OCI-LY7 (cell line): Measurements from ENCODE around the gene LHFPL2. TPM values are rescaled to one million over a fixed set of nuclear protein-coding genes. Genes with fewer than 3 reads are reported as not detected.

Experiments
- BruUV-seq: library from RNA; stranded (reverse); fragments of 400-500 nt; replicated peaks from 2 replicates; lab custom pipeline; 2021; lab: Mats Ljungman, UMichigan
- CTCF ChIA-PET: fragments of 300-600 bp; sonication (Branson Sonifier 250); formaldehyde crosslinking; loops from one replicate; lab custom pipeline; 2022; ENCODE audit warnings: antibody characterized with exemption; ENCODE audit not compliant: unreplicated experiment; lab: Charles Lee
- POLR2A ChIA-PET: fragments of 300-600 bp; sonication (Branson Sonifier 250); formaldehyde crosslinking; loops from one replicate; lab custom pipeline; 2022; ENCODE audit warnings: antibody characterized with exemption; lab: Charles Lee
- DNase-seq: peaks from one replicate; pipeline ENCODE4 v3.0.0-alpha.2; 2015; ENCODE audit warnings: low spot score
- H2AFZ ChIP-seq: fragments of 200-600 bp; sonication (generic), shearing (Covaris generic); 2 replicates; pipeline ENCODE4 v1.6.1; 2014; ENCODE audit warnings: mild to moderate bottlenecking, antibody characterized with exemption, low read length, moderate library complexity
- H3K27ac ChIP-seq: fragments of 200-600 bp; sonication (generic); 2 replicates; pipeline ENCODE4 v1.5.1; 2014; ENCODE audit warnings: mixed run types, low read depth, mild to moderate bottlenecking, moderate library complexity, low read length, inconsistent platforms; ENCODE audit not compliant: poor library complexity, severe bottlenecking
- H3K36me3 ChIP-seq: fragments of 200-600 bp; sonication (generic); 2 replicates; pipeline ENCODE4 v1.6.1; 2014; ENCODE audit warnings: mild to moderate bottlenecking, antibody characterized with exemption, low read length, moderate library complexity, mixed read lengths; ENCODE audit not compliant: insufficient read depth
- H3K4me1 ChIP-seq: fragments of 200-600 bp; sonication (generic); 2 replicates; pipeline ENCODE4 v1.5.1; 2014; ENCODE audit warnings: mild to moderate bottlenecking, low read length; ENCODE audit not compliant: insufficient read depth, poor library complexity, severe bottlenecking
- H3K4me2 ChIP-seq: fragments of 200-600 bp; sonication (generic); 2 replicates; pipeline ENCODE4 v1.6.1; 2014; ENCODE audit warnings: mild to moderate bottlenecking, low read length
- H3K4me3 ChIP-seq: fragments of 200-600 bp; sonication (generic); 2 replicates; pipeline ENCODE4 v1.5.1; 2014; ENCODE audit warnings: mild to moderate bottlenecking, low read depth, low read length; ENCODE audit not compliant: poor library complexity, severe bottlenecking
- H3K79me2 ChIP-seq: fragments of 200-600 bp; sonication (generic); 2 replicates; pipeline ENCODE4 v1.6.1; 2016; ENCODE audit warnings: low read depth, mild to moderate bottlenecking, low read length, moderate library complexity, mixed read lengths; ENCODE audit not compliant: insufficient read depth
- H3K9me2 ChIP-seq: fragments of 200-600 bp; sonication (generic); 2 replicates; pipeline ENCODE4 v1.6.1; 2016; ENCODE audit warnings: mild to moderate bottlenecking, low read length, mixed read lengths; ENCODE audit not compliant: insufficient read depth
- H3K9me3 ChIP-seq: fragments of 200-600 bp; sonication (generic); 2 replicates; pipeline ENCODE4 v1.6.1; 2014; ENCODE audit warnings: mild to moderate bottlenecking, mixed run types, low read length, mixed read lengths
- H4K20me1 ChIP-seq: fragments of 200-600 bp; sonication (generic); 2 replicates; pipeline ENCODE4 v1.6.1; 2014; ENCODE audit warnings: mild to moderate bottlenecking, antibody characterized with exemption, low read length, moderate library complexity, mixed read lengths; ENCODE audit not compliant: insufficient read depth
- CTCF ChIP-seq: fragments of 200-600 bp; sonication (generic); conservative IDR thresholded peaks from 2 replicates; pipeline ENCODE4 v1.5.1; 2014; ENCODE audit warnings: mild to moderate bottlenecking, antibody characterized with exemption, low read length, moderate library complexity, mixed read lengths
- EZH2phosphoT487 ChIP-seq: fragments of 200-600 bp; sonication (generic); IDR thresholded peaks from 2 replicates; pipeline ENCODE4 v1.6.1; 2018; ENCODE audit warnings: low read depth, borderline replicate concordance, mild to moderate bottlenecking, mixed run types, antibody characterized with exemption, low read length, moderate library complexity, mixed read lengths
- intact Hi-C: fragments of 100-400 bp; cut with micrococcal nuclease; formaldehyde crosslinking; loops from one replicate; pipeline ENCODE4 v1.10.0; 2022; ENCODE audit not compliant: unreplicated experiment
- total RNA-seq, 2 experiments: library from RNA; depleted of rRNA in 1 of 2; stranded (reverse); fragments of >200 nt in 1 of 2; shearing (Covaris generic) in 1 of 2; gene quantifications; 2 replicates each; pipeline ENCODE4 v1.2.3, GENCODE V29; 2014 to 2022

LHFPL2 gene
- total RNA-seq, 2 experiments from 2014 or later, result 12.2 to 24.0 TPM

DNA sequence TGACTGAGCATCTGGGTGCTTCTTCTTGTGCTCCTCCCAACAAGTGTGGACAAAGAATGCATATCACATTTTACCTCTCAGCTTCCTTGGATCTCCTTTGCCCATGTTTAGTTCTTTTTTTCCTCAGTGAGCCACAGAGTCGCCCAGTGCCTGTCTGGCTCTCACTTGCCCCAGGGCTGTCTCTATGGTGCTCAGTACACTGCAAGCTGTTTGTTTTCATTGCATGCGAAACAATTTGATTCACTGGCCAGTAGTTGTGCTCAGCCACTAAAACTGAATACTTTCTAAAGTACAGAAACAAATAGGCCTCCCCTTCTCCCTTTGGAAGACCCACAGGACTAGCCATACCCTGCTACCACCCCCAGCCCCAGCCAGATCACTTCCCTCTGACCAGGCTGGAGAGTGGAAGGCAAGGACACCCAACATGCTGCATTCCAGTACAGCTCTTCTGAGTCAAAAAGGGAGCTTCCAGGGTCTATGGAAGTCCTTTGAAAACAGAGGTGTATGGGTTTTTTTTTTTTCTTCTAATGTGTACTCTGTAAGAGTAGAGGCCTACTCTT is 3.8 kb downstream of the LHFPL2 start:
- H3K79me2 ChIP-seq, result peaks cover 22% of the 10 kb centered on the region; the same call in 1 of the 2 replicates
- intact Hi-C loops, result loop anchor here (5.0 to 10.0 kb wide), 2 partner anchors 77 to 340 kb away; partner anchors contain the start of gene ARSB
- no peak overlapping the region for H2AFZ ChIP-seq
- peaks cover 27% of the 10 kb centered on the region for H3K36me3 ChIP-seq
- no peak overlapping the region for H3K4me3 ChIP-seq
- TF ChIP-seq CTCF (no peak), EZH2phosphoT487 (no peak)
- no TSS peak for BruUV-seq
- no peak overlapping the region for H3K4me2 ChIP-seq
- POLR2A ChIA-PET, result interaction anchor here (0.6 kb wide), 2 partner anchors 67 to 712 kb away, joined by 3 read pairs; no protein-coding TSS in a partner anchor
- CTCF ChIA-PET, result interaction anchor here (0.6 kb wide), 1 partner anchor 18 kb away, joined by 3 read pairs; no protein-coding TSS in a partner anchor
- no peaks in the 10 kb centered on the region for H3K9me3 ChIP-seq
- no peaks in the 10 kb centered on the region for H3K9me2 ChIP-seq
- peaks cover 41% of the 10 kb centered on the region for H3K4me1 ChIP-seq
- no peaks in the 10 kb centered on the region for H4K20me1 ChIP-seq
- no peak for DNase-seq
- H3K27ac ChIP-seq, result no peak overlapping the region

- ChIA-PET POLR2A (no interaction called here), CTCF (no interaction called here)
- Histone ChIP-seq H4K20me1 (no peaks in the 10 kb centered on the region), H3K9me2 (no peaks in the 10 kb centered on the region), H3K4me3 (no peak overlapping the region), H3K4me2 (no peak overlapping the region), H3K9me3 (no peaks in the 10 kb centered on the region), H3K27ac (no peak overlapping the region), H3K36me3 (peaks cover 29% of the 10 kb centered on the region), H3K4me1 (peaks cover 36% of the 10 kb centered on the region), H3K79me2 (peaks cover 23% of the 10 kb centered on the region; the same call in 1 of the 2 replicates), H2AFZ (no peak overlapping the region)
- intact Hi-C loops, result loop anchor here (10.0 kb wide), 1 partner anchor 341 kb away; the partner anchor contains the start of gene ARSB
- TF ChIP-seq EZH2phosphoT487, result no peak
- no peak for TF ChIP-seq CTCF
- no peak for DNase-seq
- BruUV-seq, result no TSS peak
Measured at GRCh38 chr5:78644129-78644528, 4.4 kb downstream of the LHFPL2 start.

DNA sequence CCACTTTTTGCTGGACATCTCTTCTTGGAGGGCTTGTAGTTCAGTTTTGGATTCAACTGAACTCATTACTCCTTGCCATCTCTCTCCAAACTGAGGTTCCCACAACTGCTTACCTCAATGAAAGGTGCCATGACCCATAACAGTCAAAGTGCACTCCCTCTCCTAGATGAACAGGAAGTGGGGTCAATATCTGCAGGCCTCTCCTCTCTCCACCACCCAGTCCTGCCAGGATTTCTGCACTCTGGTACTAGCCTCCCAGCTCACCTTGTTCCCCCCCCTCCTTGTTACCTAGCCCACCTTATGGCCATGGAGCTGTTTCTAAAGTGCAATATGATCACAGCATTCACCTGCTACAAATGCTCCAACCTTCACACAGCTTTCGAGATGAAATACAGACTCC is 5.9 kb downstream of the LHFPL2 start:
- Histone ChIP-seq H3K79me2 (peaks cover 22% of the 10 kb centered on the region; the same call in 1 of the 2 replicates), H3K4me1 (peaks cover 31% of the 10 kb centered on the region), H3K27ac (no peak overlapping the region), H3K9me2 (no peaks in the 10 kb centered on the region), H3K4me2 (no peak overlapping the region), H3K4me3 (no peak overlapping the region), H4K20me1 (no peaks in the 10 kb centered on the region), H3K36me3 (peaks cover 33% of the 10 kb centered on the region), H2AFZ (no peak overlapping the region), H3K9me3 (no peaks in the 10 kb centered on the region)
- intact Hi-C loops, result loop anchor here (10.0 kb wide), 1 partner anchor 342 kb away; the partner anchor contains the start of gene ARSB
- ChIA-PET POLR2A (interaction anchor here (0.5 kb wide), 1 partner anchor 918 kb away, joined by 4 read pairs; no protein-coding TSS in a partner anchor), CTCF (no interaction called here)
- no TSS peak for BruUV-seq
- no peak for DNase-seq
- TF ChIP-seq CTCF, result no peak
- no peak for TF ChIP-seq EZH2phosphoT487
